Aorta (tissue), 5 donors: ENCODE results near the gene PAX5. TPM values are rescaled to one million over a fixed set of nuclear protein-coding genes. Genes with fewer than 3 reads are reported as not detected.

Experiments
- ATAC-seq: fragments of 200-7000 bp; cut with Tn5 transposase; one replicate; pipeline ENCODE4 v1.9.1; 2022; ENCODE audit warnings: moderate library complexity; ENCODE audit not compliant: low FRiP score
- DNase-seq, 2 donors: peaks; one replicate each; pipeline ENCODE4 v3.0.0-alpha.2; 2020
- H3K27ac ChIP-seq, 2 donors: one replicate each; pipeline ENCODE4 v1.5.1; 2013; ENCODE audit warnings: low read length in 2 of 2, mild to moderate bottlenecking in 2 of 2, moderate library complexity in 2 of 2, control low read depth in 1 of 2, inconsistent platforms in 1 of 2, low read depth in 1 of 2
- H3K27me3 ChIP-seq, 2 donors: one replicate each; pipeline ENCODE4 v1.6.1; 2013; ENCODE audit warnings: control low read depth in 1 of 2, low read length in 1 of 2, mild to moderate bottlenecking in 1 of 2, moderate library complexity in 1 of 2; ENCODE audit not compliant: insufficient read depth in 2 of 2, control insufficient read depth in 1 of 2
- H3K36me3 ChIP-seq, 2 donors: one replicate each; pipeline ENCODE4 v1.6.1; 2013; ENCODE audit warnings: control low read depth in 1 of 2, low read length in 1 of 2, mild to moderate bottlenecking in 1 of 2; ENCODE audit not compliant: insufficient read depth in 2 of 2, control insufficient read depth in 1 of 2
- H3K4me1 ChIP-seq, 2 donors: one replicate each; pipeline ENCODE4 v1.6.1; 2013; ENCODE audit warnings: low read length in 2 of 2, control low read depth in 1 of 2, mild to moderate bottlenecking in 1 of 2, moderate library complexity in 1 of 2; ENCODE audit not compliant: insufficient read depth in 2 of 2, control insufficient read depth in 1 of 2
- H3K4me3 ChIP-seq, 2 donors: one replicate each; pipeline ENCODE4 v1.5.1; 2013; ENCODE audit warnings: low read length in 2 of 2, control low read depth in 1 of 2, mild to moderate bottlenecking in 1 of 2
- H3K9me3 ChIP-seq: one replicate; pipeline ENCODE4 v1.6.1; 2013; ENCODE audit warnings: mild to moderate bottlenecking, low read length; ENCODE audit not compliant: control insufficient read depth
- WGBS, 2 donors: extraction: QIAGEN DNeasy Blood & Tissue Kit; methylation state at CpG; one replicate each; pipeline ENCODE4 v1.1.7; 2013; 5-methylcytosine and 5-hydroxymethylcytosine counted together
- intact Hi-C, 2 donors: fragments of 100-400 bp; cut with DNase I; formaldehyde crosslinking; loops; one replicate each; pipeline versions ENCODE4 v1.14.2 to v1.15.0; 2022
- polyA plus RNA-seq, 2 donors: library from polyadenylated mRNA; stranded (reverse); fragments of 200-250 nt; gene quantifications; one replicate each; pipeline ENCODE4 v1.2.3, GENCODE V29; 2013
- total RNA-seq, 2 donors: library from RNA; stranded (reverse); fragmentation: NEBNext Ultra II Directional; extraction: Animal tissue kit (Norgen Biotek cat#: 25700); gene quantifications; one replicate each; pipeline ENCODE4 v1.2.1, GENCODE V29; 2021
- donor health status: healthy with polysubstance abuse.
- donor health status: Bipolar disorder and iron deficiency.
- donor health status: DM: no; HTN: no; CAD: no.
- donor health status: DM: no; HTN: no; CAD: no.
- donor health status: DM: yes; HTN: yes; CAD: no.

Gene PAX5
- total and polyA plus RNA-seq, 4 donors: under 0.01 to 0.81 (median 0.40) TPM

DNA sequence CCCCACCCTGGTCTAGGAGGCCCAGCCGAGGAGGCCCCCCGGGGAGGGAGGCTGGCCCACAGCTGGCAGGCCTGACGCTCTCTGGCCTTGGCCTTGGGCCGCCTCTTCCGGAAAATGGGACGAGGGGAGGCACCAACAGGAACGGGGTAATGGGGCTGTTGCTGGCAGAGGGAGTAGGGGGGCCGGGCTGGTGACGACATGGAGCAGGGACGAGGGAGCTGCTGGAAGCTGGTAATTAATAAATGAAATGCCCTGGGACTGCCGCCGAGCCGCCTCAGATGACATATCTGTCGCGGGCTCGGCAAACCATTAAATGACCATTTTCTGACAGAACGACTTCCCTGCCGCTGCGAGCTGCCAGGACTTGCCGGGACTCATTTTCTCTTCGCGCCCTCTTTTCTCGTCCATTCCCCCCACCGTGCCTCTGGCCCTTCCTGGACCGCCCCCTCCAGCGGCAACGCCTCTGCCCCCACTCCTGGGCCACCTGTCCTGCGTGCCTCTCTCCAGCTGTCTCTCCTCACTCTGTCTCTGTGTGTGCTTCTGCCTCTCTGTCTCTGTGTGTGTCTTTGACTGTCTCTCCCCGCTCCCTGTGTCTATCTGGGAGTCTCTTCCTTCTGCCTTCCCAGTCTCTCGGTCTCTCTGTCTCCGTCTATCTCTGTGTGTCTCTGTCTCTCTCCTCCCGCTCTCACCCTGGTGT, 215.7 kb downstream of the PAX5 start:
- H3K9me3 ChIP-seq: no peaks in the 10 kb centered on the region
- intact Hi-C loops: no loop called here
- peak; percentile 13 for ATAC-seq
- H3K4me3 ChIP-seq: no peak overlapping the region
- H3K27ac ChIP-seq: no peak overlapping the region
- no peaks in the 10 kb centered on the region for H3K36me3 ChIP-seq
- no peaks in the 10 kb centered on the region for H3K4me1 ChIP-seq
- 7% methylated on average over 31 to 32 of the region's 32 CpGs for WGBS, 2 donors
- DNase-seq: peak in 1 of 2 donors; percentile 74
- H3K27me3 ChIP-seq: no peaks in the 10 kb centered on the region

DNA sequence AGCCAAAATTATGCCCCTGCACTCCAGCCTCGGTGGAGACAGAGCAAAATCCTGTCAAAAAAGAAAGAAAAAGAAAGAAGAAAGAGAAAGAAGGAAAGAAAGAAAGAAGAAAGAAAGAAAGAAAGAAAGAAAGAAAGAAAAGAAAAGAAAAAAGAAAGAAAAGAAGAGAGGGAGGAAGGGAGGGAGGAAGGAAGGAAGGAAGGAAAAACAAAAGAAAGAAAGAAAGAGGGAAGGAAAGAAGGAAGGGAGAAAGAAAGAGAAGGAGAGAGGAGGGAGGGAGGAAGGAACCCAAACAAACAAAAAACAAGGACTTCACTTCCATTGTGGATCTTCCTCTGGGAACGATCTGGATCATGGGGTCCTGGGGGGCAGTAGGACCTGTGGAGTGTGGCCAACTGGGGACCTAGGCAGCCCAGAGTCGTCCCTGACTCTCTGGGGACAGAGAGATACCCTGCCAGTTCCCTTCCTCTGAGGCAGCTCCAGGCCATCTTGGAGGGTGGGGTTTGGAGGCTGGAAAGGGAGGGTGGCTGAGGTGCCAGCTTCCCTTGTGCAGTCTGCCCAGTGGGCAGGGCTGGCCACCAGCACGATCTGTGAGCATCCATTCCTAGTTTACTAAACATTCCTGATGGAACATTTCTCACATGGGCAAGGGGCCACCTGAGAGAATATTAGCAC, 216.8 kb downstream of the PAX5 start:
- no peak overlapping the region for H3K27ac ChIP-seq
- no peak overlapping the region for H3K4me3 ChIP-seq
- DNase-seq (peak in 1 of 2 donors; percentile 46), ATAC-seq (no peak)
- peaks cover 2% of the 10 kb centered on the region for H3K9me3 ChIP-seq
- 49 to 53% methylated on average over 4 of the region's 4 CpGs for WGBS, 2 donors
- no peaks in the 10 kb centered on the region for H3K36me3 ChIP-seq
- H3K27me3 ChIP-seq: no peaks in the 10 kb centered on the region
- no peaks in the 10 kb centered on the region for H3K4me1 ChIP-seq
- intact Hi-C loops: no loop called here

DNA sequence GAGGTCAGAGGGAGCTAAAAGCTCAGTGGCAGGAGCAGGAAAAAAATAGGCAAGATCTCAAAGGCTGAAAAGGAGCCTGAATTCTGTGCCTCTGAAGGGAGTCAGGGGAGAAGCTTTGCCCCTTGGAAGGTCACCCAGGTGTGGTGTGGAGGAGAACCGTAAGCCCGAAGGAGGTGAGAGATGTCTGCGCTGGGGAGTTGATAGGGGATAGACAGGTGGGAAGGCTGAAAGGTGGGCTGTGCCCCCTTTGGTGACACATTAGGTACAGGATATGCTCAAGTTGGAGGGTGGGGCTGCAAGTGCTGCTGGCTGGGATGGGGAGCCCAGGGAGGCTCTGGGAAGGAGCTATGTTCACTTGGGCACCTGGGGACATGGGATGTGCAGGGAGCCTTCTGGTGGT, 217.7 kb downstream of the PAX5 start:
- H3K27me3 ChIP-seq: no peaks in the 10 kb centered on the region
- H3K4me1 ChIP-seq: no peaks in the 10 kb centered on the region
- H3K4me3 ChIP-seq: no peak overlapping the region
- DNase-seq (no peak), ATAC-seq (no peak)
- 90 to 95% methylated on average over 3 of the region's 3 CpGs for WGBS, 2 donors
- H3K9me3 ChIP-seq: peaks cover 2% of the 10 kb centered on the region
- H3K36me3 ChIP-seq: no peaks in the 10 kb centered on the region
- H3K27ac ChIP-seq: no peak overlapping the region
- intact Hi-C loops: no loop called here

DNA sequence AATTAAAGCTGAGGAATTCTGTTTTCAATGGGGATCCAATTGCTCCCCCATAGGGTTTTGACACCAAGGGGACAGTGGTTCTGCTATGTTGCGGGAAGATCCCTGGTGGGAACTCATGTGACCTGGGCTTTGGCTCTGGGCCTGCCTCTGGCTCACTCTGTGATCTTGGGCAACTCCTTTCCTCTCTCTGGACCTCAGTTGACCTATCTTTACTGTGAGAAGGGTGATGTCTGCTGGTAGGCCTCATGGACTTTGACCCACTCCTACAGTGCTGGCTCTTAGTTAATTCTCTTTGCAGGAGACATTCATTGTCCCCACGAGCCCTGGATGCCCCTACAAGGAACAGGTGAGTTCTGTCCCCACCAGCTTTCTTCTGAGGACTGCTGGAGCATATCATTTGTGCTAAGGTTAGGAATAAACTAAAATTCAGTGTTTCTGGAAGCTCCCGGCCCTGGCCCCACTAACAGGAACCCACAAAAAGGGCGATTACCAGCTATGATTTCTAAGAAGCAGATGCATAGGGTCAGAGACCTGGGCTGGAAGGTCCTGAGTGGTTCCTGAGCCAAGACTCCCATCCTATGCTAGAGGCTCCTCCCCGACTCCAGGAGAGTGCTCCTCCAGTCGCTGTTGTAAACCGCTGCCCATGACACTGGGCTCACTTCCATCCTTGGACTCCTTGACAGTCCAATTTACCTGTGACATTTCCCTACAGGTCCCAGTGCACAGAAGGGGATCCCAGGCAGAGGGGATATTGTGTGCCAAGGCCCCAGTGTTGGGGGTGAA, 218.3 kb downstream of the PAX5 start:
- intact Hi-C loops: no loop called here
- ATAC-seq: no peak
- WGBS, 2 donors: 91 to 92% methylated on average over 7 of the region's 7 CpGs

DNA sequence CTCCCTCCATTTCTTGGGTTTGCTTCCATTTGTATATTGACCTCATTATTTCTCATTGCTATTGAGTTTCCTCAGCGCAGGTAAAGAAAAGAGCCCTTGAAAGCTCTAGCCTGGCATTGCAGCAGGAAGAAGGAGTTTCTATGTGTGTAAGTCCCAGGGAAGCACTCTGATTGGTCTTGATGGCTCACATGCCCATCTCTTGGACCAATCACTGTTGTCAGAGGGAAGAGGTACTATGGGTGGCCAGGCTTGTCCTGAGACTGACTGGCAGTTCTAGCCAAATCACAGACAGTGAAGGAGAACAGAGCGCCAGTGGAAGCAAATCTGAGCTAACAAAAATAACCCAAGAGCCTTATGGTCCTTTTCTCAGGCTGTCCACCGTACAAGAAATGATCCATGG, 219.0 kb downstream of the PAX5 start:
- Histone ChIP-seq H3K4me1 (no peaks in the 10 kb centered on the region), H3K27ac (no peak overlapping the region), H3K9me3 (peaks cover 2% of the 10 kb centered on the region), H3K4me3 (no peak overlapping the region), H3K27me3 (no peaks in the 10 kb centered on the region), H3K36me3 (no peaks in the 10 kb centered on the region)
- WGBS, 2 donors: 83 to 87% methylated on average over 3 of the region's 3 CpGs
- no peak for DNase-seq
- ATAC-seq: no peak
- intact Hi-C loops: no loop called here

More for the DNA sequence above, 218.3 kb downstream of the PAX5 start:
- Histone ChIP-seq H3K36me3 (no peaks in the 10 kb centered on the region), H3K4me3 (no peak overlapping the region), H3K27me3 (no peaks in the 10 kb centered on the region), H3K4me1 (no peaks in the 10 kb centered on the region), H3K27ac (no peak overlapping the region), H3K9me3 (peaks cover 2% of the 10 kb centered on the region)
- DNase-seq: no peak

DNA sequence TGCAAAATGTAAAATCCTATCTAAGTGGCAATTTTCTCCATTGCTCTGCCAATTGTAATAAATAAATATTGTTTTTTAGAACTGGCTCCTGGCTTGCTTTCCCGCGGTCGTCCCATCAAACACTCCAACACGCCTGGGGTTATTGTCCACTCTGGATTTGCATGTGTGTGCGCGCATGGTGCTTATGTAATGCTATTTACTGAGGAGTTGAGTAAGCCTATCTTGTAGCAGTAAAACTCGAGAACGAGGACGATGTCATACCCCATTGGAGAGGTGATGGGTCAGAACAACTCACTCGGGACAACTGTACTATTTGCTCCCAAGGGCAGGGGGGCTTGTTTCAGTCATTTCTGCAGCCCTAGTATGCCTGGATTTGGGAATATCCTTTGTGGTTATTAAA, 220.9 kb downstream of the PAX5 start:
- no peaks in the 10 kb centered on the region for H3K27me3 ChIP-seq
- no peaks in the 10 kb centered on the region for H3K4me1 ChIP-seq
- intact Hi-C loops: no loop called here
- no peak overlapping the region for H3K27ac ChIP-seq
- H3K4me3 ChIP-seq: no peak overlapping the region
- DNase-seq (no peak), ATAC-seq (no peak)
- peaks cover 2% of the 10 kb centered on the region for H3K9me3 ChIP-seq
- WGBS, 2 donors: 72 to 76% methylated on average over 10 of the region's 10 CpGs
- no peaks in the 10 kb centered on the region for H3K36me3 ChIP-seq

DNA sequence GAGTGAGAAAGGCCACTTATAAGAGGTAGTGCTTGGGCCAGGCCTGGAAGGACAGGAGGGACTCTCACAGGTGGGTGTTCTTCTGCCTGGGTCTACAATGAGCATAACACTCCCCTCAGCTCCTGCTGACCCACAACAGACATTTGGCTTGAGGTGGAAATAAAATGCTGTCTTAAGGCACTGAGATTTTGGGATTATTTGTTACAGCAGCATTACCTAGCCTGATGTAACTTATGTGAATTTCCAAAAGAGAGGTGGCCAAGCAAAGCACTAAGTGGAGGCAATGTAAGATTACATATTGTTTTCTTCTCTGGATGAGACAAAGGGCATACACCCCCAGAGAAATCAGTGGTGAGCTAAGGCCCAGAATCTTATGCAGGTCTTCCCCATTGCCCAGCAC, 221.5 kb downstream of the PAX5 start:
- no peak for ATAC-seq
- Histone ChIP-seq H3K27ac (no peak overlapping the region), H3K4me1 (no peaks in the 10 kb centered on the region), H3K27me3 (no peaks in the 10 kb centered on the region), H3K36me3 (no peaks in the 10 kb centered on the region), H3K9me3 (peaks cover 2% of the 10 kb centered on the region), H3K4me3 (no peak overlapping the region)
- no peak for DNase-seq
- intact Hi-C loops: no loop called here

DNA sequence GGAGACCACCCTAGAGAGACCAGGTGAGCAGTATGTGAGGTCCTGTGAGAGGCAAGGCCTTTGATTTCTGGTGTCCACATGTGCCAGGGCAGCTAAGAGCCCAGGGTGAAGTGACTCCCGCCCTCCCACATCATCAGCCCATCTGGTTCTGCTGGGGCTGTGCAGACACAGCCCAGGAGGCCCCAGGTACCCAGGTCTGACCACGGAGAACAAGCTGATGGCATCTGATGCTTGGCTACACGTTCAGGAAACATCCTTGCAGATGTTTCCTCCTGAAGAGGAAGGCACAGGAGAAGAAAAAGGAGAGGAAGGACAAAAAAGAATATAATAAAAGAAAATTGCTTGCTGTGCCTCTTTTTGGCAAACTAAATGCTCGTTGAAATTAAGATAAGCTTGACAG, 225.8 kb downstream of the PAX5 start:
- DNase-seq (no peak), ATAC-seq (no peak)
- intact Hi-C loops: no loop called here
- WGBS, 2 donors: 61 to 66% methylated on average over 4 of the region's 4 CpGs
- Histone ChIP-seq H3K36me3 (no peaks in the 10 kb centered on the region), H3K4me3 (no peak overlapping the region), H3K27ac (no peak overlapping the region), H3K4me1 (no peaks in the 10 kb centered on the region), H3K9me3 (peaks cover 2% of the 10 kb centered on the region), H3K27me3 (no peaks in the 10 kb centered on the region)
